ENCODE data around the gene LEAP2.

DNA sequence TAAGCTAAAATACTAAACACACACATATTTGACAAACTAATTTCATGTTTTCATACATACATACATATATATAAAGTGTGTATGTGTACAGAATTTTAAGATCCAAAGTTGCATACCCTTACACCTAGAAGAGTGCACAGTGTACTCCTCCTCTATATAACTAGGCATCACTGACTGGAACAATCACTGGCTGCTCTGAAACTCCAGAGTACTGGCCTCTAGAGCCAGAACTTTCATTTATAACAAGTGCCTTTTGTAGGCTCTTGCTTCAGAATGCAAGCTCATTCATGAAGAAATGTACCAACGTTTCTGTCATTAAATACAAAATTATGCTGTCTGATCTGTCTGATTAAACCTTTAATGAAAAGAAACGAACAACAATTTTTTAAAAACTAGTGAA lies 4.0 kb downstream of the LEAP2 start:
- no peak for TF ChIP-seq POLR2AphosphoS5 (IDR thresholded peaks at IDR 0.05)
- TF ChIP-seq, protein P1, sequence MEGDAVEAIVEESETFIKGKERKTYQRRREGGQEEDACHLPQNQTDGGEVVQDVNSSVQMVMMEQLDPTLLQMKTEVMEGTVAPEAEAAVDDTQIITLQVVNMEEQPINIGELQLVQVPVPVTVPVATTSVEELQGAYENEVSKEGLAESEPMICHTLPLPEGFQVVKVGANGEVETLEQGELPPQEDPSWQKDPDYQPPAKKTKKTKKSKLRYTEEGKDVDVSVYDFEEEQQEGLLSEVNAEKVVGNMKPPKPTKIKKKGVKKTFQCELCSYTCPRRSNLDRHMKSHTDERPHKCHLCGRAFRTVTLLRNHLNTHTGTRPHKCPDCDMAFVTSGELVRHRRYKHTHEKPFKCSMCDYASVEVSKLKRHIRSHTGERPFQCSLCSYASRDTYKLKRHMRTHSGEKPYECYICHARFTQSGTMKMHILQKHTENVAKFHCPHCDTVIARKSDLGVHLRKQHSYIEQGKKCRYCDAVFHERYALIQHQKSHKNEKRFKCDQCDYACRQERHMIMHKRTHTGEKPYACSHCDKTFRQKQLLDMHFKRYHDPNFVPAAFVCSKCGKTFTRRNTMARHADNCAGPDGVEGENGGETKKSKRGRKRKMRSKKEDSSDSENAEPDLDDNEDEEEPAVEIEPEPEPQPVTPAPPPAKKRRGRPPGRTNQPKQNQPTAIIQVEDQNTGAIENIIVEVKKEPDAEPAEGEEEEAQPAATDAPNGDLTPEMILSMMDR (IDR thresholded peaks at IDR 0.05): no peak
